HG02759 (cell line): ENCODE results near the gene TMEM240.
"Not testable (repeated sequence)": the region's sequence is repeated elsewhere in the genome, so short reads cannot be mapped to it uniquely, and the experiment has no call there.

Source experiments
- ATAC-seq: cut with Tn5 transposase; IDR thresholded peaks from one replicate; pipeline ENCODE4 v1.9.1; 2021; ENCODE audit warnings: mild to moderate bottlenecking, moderate library complexity; ENCODE audit not compliant: unreplicated experiment

Gene TMEM240

GRCh38 chr1:1505801-1506200 is 34.6 kb downstream of the TMEM240 start:
- not testable (repeated sequence) for ATAC-seq

GRCh38 chr1:1505366-1505798 is 35.0 kb downstream of the TMEM240 start:
- ATAC-seq: not testable (repeated sequence)

DNA sequence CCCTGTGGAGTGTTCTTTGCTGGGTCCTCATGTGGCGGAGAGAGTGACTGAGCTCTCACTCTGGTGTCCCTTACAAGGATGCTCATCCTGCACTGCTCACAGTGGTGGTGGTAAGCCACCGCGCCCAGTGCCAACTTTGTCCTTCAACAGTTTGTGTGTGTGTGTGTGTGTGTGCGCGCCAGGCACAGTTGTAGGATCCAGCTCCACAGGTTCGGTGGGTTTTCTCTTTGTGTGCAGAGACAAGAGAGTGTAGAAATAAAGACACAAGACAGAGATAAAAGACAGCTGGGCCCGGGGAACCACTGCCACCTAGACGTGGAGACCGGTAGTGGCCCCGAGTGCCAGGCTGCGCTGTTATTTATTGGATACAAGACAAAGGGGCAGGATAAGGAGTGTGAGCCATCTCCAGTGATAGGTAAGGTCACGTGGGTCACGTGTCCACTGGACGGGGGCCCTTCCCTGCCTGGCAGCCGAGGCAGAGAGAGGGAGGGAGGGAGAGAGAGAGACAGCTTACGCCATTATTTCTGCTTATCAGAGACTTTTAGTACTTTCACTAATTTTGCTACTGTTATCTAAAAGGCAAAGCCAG is 35.6 kb downstream of the TMEM240 start:
- ATAC-seq: not testable (repeated sequence)

- ATAC-seq: not testable (repeated sequence)
These were observed 44.9 kb downstream of the TMEM240 start for GRCh38 chr1:1495461-1495975.

DNA sequence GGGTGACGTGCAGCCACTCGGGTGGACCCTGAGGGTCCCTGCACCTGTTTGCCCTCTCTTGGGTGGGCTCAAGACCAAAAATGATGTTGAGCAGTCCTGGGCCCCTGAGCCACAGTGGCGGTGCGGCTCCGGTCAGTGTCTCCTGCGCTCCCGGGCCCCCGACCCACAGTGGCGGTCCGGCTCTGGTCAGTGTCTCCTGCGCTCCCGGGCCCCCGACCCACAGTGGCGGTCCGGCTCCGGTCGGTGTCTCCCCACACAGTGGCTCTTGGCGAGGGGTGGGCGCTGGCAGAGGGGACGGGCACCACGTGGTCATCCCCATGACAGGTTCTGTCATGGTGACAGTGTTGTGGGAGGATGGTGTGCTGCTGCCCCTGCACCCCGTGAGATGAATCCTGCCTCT is 46.1 kb downstream of the TMEM240 start:
- ATAC-seq: not testable (repeated sequence)

DNA sequence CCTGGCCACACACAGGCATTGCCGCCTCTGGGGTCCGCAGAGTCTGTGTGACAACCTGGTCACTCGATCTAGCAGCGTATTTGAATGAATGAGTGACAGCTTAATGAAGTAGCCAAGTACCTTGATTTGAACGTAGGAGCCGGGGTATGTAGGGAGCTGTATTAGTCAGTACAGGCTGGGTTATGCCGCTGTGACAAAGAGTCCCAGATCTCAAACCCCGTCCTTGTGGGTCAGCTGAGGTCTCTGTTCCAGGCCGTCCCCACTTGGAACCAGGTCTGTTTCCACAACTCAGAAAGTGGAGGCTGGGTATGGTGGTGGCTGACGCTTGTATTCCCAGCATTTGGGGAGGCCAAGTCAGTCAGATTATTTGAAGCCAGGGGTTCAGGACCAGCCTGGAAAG is 48.8 kb downstream of the TMEM240 start:
- no peak for ATAC-seq

DNA sequence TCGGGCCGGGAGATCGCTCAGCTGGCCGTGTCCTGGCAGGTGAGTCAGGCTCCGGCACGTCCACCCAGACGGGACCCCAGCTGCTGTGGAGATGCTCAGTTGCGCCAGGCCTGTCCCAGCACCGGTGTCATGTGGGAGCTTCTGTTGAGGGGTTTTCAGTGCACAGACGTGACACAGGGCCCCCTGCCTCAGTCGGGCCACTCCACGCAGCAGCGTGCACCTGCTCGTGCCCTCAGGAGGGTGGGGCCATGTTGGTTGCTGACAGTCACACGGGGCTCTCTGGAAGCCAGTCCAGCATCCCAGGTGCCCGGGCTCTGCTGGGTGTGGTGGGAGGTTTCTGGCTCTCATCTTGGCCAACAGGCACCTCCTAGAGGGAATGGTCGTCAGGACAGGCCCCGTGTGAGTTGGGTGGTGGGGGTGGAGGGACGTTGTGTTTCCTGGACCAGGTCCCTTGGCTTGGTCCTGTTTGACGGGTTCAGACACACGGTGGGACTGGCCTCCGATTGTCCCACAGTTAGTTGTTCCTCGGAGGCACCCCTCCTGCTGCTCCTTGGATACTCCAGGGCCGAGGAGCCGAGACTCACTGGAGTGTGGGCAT is 49.7 kb downstream of the TMEM240 start:
- ATAC-seq: no peak

DNA sequence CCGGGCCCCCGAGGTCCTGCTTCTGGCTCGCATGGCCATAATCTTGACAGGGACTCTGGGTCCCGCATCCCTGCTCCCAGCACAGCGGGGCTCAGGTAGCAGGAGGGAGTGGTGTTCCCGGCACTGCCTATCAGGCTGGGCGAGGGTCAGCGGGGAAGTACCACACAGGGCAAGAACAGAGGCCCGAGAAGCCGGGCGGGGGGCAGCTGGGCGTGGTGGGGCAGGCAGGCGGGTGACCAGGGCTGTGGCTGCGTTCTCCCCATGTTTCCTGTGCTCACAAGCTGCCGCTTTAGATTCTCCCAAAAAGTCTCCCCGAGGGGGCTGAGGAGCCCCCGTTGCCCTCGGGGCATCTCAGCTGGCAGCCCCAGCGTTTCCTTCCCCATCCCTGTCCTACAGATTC is 50.6 kb downstream of the TMEM240 start:
- ATAC-seq: no peak

DNA sequence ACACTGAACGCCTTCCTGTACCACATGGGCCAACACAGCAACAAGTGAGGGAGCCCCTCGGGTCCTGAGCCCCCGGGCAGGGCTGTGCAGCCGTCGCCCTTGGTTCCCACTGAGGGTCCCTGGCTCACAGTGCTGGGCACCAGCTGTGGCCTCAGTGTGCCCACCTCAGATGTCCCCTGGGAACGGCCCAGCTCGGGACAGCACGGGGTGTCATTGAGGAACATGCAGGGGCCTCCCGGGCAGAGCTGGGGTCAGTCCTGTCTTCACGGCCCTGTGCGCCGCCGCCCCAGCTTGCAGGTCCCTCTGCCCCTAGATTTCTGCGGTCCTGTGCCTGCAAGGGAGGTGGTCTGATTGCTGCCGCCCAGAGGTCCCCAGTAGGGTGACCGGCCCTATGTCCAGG is 51.2 kb downstream of the TMEM240 start:
- no peak for ATAC-seq

DNA sequence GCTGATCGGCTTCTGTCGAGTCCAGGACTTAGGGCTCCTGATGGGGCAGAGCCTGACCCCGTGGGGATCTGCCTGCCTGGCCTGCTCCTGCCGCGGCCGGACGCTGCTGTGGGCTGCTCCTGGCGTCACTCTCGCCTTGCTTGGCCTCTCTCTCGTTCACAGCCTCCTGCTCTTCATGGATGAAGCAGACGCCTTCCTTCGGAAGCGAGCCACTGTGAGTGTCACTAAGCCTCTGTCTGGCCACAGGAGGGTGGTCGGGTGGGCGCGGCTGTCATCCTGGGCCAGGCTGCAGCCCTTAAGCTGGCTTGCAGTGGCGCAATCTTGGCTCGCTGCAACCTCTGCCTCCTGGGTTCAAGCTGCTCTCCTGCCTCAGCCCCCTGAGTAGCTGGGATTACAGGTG is 52.7 kb downstream of the TMEM240 start:
- ATAC-seq: no peak

DNA sequence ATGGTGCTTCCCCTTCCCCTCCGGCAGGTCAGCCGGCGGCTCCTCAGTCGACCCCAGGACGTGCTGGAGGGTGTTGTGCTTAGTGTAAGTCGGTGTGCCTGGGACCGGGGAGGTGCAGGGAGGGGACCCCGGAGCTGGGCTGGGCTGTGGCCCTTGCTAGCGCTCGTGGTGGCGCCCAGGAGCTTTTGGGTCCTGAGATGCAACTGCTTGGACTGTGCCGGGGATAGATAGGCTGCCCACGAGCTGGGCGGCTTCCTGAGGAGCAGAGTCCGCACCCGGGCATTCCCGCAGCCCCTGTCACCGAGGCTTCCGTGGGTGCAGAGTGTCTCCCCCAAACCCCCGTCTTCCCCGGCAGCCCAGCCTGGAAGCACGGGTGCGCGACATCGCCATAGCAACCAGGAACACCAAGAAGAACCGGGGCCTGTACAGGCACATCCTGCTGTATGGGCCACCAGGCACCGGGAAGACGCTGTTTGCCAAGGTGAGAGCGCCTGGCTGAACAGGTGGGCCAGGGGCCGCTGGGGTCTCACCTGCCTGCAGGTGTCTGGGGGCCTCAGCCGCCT is 54.6 kb downstream of the TMEM240 start:
- ATAC-seq: not testable (repeated sequence)

DNA sequence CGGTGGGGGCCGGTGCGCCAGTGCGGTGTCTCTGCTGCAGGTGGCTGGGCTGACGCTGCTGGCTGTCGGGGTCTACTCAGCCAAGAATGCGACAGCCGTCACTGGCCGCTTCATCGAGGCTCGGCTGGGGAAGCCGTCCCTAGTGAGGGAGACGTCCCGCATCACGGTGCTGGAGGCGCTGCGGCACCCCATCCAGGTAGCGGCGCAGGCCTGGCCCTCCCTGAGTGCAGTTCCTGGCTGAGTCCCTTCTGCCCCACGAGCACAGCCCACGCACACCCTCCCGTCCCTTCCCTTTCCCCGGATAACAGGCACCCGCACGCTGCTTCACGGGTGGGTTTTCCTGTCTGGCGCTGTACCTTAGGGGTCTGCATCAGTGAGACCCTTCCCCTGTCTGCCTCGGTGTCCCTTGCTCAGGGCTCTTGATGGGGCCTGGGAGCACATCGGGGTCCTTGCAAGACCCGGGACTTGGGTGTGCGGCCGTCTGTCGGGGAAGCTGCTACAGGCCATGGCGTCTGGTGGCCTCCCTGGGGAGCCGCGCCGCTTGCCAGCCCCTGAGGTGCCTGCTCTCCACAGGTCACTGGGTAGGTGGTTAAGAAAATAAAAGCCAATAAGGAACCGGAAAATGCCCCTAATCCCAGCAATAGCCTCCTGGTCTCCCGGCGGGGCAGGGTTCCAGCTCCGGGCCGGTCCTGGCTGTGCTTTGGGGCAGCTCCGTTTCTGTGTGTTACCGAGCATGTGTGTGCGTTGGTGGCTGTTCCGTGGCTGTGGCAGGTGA is 55.3 kb downstream of the TMEM240 start:
- ATAC-seq: not testable (repeated sequence)
